Left renal cortex interstitium (tissue), 4 donors: ENCODE results near the gene AFDN. TPM values are rescaled to one million over a fixed set of nuclear protein-coding genes. Genes with fewer than 3 reads are reported as not detected.
"Not testable (repeated sequence)": the region's sequence is repeated elsewhere in the genome, so short reads cannot be mapped to it uniquely, and the experiment has no call there.

Source experiments
- DNase-seq, 4 donors: peaks; one replicate each; pipeline ENCODE4 v3.0.0-alpha.2; 2013; ENCODE audit warnings: low read depth in 4 of 4, low spot score in 2 of 4, missing footprints in 1 of 4
- polyA plus RNA-seq, 4 donors: library from polyadenylated mRNA; unstranded; fragments of 120-200 nt; gene quantifications; one replicate each; pipeline ENCODE4 v1.2.1, GENCODE V29; 2013; ENCODE audit not compliant: insufficient read length in 4 of 4

Gene AFDN
- polyA plus RNA-seq, 4 donors: 133 to 248 (median 191) TPM

DNA sequence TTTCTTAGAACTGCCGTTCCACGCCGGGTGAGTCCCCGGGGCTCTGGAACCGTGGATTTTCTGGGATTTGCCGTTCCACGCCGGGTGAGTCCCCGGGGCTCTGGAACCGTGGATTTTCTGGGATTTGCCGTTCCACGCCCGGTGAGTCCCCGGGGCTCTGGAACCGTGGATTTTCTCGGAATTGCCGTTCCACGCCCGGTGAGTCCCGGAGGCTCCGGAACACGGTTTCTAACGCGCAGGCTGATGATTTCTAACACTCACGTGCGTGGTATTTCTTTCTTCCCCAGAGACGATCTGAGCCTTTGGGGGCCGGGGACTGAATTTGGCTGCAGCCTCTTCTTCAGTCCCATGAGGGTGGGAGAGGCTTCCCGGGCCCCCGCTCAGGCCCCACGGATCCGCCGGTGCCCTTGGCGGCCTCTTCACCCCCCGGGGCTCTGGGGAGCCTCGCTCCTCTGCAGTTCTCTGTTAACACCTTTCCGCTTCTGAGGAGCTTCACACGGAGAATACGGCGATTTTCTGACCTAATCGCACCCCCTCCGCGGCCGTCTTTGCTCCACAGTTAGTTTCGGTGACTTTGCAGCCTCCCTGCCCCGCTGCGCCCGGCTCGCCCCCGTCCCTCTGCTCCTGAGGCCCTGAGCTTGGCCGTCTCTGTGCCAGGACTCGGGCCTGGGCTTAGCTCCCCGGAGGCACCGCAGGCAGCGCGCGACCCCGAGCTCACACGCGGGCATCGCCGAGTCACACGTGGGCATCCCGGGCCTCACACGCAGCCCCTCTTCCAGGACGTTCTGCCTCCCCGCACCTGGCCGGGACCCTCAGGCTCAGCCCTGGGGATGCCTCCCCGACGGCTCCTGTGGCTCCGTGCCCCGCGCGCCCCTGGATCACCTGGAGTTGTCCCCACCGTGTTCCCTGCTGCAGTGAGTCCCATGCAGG, 163.6 kb downstream of the AFDN start:
- no peak for DNase-seq

DNA sequence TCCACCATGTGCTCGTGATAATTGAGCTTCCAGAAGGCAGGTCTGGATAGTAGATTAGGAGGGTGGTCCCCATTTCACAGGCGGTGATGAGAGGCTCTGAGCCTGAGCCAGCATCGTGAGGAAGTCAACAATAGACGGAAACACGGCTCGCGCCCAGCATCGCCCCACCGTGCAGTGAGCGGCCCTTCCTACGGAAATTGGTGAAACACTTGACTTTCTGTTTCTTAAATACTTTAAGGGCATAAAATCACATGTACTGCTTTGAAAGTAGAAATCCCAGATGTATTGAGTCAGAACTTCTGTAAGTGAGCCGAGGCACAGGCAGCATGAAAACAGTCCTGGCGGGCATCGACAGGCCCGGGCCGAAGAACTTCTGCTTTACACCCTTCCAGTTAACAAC, 166.5 kb downstream of the AFDN start:
- DNase-seq: no peak

DNA sequence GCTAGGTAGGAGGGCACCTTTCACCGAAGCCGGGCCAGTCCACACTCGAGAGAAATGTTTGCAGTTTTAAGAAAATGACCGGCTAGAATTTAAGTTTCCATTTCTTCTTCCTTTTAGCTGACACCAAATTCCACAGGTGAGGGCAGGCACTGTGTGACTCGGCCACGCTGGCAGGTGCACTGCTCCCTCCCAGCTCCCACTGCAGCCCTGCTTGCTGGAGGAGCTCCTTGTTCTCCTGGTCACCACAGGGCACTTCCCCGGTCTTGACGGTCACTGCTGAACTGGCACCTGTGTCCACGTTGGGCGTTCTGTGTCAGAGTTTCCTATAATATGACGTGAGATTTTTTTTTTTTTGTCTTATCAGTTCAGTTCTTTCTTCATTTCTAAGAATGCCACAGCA, 167.1 kb downstream of the AFDN start:
- no peak for DNase-seq

DNA sequence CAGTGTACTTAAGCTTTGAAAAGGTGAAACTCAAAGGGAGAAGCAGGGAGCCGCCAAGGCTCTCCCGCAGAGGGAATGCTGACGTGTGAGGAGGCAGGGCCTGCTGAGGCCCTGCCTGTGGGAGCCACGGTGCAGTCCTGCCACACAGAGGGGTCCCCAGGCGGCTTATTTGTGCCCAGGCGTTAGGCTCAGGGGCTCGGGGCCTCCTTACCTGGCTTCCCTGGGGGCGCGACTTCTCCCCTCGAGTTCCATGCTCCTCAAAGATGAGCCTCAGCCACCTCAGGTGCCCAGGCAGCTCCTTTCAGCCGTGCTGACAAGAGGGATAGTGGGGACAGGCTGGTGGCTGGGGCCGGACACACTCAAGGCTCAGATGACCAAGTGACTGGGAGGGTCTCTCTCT, 168.6 kb downstream of the AFDN start:
- DNase-seq: no peak

DNA sequence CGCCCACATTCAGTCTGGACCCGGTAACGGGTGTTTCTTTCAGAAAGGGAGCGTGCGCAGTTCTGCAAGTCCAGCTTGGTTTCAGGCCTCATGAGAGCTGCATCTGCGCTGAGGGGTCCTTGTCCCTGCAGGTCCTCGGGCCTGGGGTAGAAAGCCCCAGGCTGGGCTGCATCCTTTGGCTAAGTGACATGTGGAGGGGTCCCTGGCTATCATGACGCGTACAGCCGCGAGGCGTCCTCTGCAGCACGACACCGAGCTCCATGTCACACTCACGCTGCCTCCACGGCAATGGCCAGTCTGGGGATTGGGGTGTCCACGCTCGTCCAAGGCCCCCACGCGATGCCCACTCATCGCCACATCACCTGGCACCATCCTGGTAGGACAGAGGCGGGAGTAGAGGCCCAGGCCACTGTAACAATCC, 169.0 kb downstream of the AFDN start:
- DNase-seq: no peak

DNA sequence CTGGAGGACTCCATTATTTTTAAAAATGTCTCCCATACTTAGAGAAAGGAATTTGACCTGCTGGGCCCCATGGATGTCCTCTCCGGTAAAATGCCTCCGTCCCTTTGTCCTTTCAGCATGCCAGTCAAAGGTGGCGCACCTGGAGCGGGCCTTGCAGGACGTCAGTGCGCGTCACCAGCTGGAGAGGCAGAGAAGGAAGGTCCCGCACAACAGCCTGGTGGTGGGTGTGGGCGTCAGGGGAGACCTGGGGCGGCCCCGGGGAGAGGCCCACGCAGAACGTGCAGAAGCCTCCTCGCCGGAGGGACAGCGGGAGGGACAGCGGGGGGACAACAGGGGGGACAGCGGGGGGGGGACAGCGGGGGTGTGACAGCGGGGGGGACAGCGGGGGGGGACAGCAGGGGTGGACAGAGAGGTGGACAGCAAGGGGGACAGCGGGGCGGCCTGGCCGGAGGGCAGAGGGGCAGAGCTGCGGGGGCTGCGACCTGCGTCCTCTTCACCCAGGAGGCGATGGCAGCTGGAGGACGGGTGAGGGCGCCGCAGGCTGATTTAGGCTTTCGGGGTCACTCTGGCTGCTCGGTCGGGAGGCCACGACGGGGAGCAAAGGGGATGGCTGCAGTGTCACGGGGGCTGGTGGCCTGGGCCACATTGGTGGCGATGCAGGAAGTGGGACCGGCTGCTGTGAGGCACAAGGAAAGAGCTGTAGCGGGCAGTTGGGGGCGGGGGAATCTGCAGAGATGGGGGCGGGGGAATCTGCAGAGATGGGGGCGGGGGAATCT, 169.9 kb downstream of the AFDN start:
- DNase-seq: no peak

DNA sequence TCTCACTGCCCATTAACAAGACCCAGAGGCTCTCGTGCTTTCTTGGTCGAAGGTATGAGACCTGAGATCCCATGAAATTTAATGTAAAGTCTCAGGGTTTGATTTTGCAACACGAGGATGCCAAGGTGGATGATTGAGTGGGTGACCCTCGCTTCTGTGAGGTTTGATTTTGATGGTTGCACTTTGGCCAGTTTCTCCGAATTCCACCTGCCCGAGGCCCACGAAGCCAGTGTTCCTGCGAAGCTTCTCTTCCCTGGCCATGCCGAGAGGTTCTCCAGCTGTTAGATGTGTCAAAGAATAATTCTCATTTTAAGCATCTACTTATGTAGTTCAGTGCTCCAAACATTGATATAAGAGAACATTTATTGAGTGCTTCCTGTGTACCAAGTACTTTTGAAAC, 170.9 kb downstream of the AFDN start, which contains the start of gene KIF25:
Gene KIF25 (plus strand): TSS at position 30 of the 400 bp plus-strand sequence. CDS start 31,915 bp downstream, outside the sequence.
- no peak for DNase-seq

DNA sequence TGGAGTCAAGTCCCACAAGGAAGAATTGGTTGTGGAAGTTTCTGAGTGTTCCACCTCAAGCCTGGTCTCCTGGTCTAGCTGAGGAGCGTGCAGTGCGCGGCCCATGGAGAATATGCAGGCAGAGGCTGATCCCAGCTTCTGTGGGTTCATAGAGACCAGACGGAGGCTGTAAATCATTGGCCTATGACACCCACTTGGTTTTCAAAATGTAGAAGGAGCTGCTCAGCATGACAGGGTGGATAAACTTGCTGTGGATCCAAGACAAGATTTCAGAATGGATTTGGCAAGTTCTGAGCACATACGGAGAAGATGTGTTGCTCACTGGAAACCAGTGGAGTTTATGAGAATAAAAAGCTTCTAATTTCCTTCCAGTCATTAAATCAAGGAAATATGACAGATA, 171.5 kb downstream of the AFDN start:
- DNase-seq: no peak

DNA sequence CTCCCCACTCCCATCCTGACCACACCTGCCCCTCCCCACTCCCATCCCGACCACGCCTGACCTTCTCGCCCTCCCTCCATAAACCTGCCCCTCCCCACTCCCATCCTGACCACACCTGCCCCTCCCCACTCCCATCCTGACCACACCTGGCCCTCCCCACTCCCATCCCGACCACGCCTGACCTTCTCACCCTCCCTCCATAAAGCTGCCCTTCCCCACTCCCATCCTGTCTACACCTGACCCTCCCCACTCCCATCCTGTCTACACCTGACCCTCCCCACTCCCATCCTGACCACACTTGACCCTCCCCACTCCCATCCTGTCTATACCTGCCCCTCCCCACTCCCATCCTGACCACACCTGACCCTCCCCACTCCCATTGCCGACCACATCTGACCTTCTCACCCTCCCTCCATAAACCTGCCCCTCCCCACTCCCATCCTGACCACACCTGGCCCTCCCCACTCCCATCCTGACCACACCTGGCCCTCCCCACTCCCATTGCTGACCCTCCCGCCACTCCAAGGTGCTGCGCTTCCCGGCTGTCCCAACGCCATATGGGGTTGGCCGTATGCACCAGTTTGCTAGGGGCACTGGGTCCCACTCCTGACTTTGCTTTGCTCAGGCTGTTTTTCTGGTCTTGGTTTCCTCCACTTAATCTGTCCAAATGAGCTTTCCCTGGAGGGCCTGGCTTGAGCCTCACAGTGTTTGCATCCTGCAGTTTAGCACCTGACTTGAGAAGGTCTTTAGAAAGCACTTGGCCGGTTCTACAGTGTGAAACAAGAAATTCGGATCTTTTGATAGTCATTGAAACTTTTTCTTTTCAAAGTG, 173.7 kb downstream of the AFDN start:
- DNase-seq: no peak

DNA sequence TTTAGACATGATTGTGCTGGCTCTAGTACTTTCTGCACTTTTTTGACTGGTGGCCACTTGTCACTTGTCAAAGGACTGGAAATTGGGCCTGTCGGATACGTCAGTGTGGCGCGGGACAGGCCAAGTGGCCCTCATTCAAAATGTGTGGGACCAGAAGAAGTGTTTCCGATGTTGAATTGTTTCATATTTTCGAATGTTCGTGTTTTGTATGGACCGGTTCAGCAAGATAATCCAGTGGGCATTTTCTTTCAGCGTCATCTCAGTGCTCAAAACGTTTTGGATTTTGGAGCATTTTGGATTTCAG, 174.3 kb downstream of the AFDN start:
- no peak for DNase-seq

DNA sequence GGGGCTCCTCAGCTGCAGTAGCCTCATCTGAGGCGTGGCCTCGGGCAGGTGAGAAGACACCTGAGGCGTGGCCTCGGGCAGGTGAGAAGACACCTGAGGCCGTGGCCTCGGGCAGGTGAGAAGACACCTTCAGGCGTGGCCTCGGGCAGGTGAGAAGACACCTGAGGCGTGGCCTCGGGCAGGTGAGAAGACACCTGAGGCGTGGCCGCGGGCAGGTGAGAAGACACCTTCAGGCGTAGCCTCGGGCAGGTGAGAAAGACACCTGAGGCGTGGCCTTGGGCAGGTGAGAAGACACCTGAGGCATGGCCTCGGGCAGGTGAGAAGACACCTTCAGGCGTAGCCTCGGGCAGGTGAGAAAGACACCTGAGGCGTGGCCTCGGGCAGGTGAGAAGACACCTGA, 174.8 kb downstream of the AFDN start:
- DNase-seq: not testable (repeated sequence)

DNA sequence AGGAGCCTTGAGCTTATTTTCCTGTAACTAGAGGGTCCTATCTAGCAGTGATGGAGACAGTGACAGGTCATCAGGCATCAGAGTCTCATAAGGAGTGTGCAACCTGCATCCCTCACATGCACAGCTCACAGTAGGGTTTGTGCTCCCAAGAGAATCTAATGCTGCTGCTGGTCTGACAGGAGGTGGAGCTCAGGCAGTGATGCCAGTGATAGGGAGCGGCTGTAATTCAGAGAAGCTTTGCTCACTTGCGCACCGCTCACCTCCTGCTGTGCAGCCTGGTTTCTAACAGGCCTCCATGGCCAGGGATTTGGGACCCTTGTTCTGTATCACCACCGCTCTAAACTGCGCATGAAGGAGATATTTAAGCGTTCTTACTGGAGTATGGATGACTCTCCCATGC, 176.1 kb downstream of the AFDN start:
- DNase-seq: no peak

DNA sequence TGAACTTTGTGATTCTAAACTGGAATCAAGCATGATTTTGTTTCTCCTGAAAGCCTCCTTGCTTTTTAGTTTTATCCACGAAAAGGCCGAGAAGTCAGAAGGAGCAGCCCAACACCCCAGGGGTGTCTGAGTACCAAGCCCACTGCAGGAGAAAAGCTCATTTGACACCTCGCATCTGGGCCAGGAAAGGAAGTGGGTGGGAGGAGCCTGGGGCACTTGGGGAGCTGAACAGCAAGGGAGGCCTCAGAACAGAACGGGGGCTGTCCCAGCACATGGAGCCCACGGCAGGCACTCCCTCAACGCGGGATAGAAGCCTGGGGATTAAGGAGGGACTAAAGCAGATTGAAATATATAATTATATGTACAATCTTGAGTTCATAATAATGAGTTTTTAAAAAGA, 177.3 kb downstream of the AFDN start:
- DNase-seq: no peak

DNA sequence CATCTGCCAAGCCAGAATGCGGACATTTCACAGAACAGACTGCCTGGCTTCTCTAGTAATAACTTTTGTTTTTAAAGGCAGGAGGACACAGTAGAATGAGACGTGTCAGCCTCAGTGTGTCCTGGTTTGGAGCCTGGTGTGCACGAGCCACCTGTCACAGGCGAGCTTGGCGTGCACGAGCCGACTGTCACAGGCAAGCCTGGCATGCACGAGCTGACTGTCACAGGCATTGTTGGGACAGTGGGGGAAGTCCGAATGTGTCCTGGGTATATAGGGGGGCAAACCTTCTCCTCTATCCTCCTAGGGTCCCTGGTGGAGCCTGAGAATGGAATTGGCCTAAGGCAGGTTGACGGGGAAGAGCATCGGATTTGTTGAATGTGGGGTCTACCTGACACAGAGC, 178.2 kb downstream of the AFDN start:
- no peak for DNase-seq

DNA sequence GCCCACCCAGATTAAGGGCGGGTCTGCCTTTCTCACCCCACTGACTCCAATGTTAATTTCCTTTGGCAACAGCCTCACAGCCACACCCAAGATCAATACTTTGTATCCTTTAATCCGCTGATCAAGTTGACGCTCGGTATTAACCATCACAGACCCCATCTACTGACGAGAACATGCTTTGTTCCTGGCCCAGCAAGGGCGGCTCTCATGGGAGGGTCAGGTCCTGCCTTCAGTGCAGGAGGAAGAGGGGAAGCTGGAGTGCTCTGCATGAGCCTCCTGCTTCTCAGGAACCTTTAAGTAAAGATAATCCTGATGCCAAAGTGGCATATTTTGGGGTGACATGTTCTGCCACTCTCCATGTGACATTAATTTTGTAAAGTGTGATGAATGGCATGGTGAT, 179.1 kb downstream of the AFDN start:
- DNase-seq: no peak

DNA sequence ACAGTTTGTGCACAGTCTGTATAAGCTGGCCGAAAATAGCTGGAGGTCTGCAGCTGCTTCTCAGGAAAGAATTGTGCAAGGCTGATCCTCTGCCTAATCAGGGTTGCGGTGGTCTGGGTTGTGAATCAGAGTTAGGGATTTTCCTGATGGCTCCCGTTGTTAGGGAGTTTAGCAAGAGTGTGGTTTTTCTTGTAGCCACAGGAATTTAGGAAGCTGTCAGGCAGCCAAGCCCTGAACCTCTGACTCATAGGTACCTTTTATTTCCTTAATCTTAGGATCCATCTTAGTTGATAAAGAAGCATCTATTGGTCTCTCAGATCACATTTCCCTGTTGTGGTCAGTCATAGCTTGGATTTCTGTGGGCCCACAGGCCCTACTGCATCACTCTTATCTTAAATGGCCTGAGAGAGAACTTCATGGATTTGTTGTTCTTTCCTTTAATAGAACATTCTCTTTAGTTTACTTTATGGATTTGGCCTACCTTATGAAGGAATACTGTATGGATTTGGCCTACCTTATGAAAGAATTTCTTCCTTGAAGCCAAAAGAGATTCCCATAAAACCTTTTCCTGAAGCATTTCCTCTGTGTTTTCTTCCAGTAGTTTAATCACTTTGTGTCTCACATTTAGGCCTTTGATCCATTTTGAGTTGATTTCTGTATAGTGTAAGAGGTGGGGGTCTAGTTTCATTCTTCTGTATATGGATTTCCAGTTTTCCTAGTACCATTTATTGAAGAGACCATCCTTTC, 181.1 kb downstream of the AFDN start:
- no peak for DNase-seq

DNA sequence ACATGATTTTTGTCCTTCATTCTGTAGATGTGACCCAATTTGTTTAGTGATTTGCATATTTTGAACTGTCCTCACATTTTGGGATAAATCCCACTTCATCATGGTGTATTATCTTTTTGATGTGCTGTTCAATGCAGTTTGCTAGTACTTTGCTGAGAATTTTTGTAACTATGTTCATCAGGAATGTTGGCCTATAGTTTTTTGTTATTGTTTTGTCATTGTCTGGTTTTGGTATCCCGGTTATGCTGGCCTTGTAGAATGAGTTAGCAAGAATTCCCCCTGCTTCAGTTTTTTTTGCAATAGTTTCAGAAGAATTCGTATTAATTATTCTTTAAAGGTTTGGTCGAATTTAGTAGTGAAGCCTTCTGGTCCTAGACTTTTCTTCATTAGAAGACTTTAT, 182.6 kb downstream of the AFDN start:
- no peak for DNase-seq

DNA sequence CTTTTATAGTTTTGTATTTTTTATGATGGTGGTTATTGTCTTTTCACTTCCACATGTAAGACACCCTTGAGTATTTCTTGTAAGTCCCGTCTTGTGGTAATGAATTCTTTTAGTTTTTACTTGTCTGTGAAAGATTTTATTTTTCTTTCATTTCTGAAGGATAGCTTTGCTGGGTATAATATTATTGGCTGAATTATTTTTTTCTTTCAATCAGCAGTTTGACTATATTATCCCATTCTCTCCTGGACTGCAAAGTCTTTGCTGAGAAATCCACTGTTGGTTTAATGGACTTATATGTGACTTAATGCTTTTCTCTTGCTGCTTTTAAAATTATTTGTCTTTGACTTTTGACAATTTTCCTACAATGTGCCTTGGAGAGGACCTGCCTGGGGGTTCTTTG, 184.6 kb downstream of the AFDN start:
- DNase-seq: no peak

DNA sequence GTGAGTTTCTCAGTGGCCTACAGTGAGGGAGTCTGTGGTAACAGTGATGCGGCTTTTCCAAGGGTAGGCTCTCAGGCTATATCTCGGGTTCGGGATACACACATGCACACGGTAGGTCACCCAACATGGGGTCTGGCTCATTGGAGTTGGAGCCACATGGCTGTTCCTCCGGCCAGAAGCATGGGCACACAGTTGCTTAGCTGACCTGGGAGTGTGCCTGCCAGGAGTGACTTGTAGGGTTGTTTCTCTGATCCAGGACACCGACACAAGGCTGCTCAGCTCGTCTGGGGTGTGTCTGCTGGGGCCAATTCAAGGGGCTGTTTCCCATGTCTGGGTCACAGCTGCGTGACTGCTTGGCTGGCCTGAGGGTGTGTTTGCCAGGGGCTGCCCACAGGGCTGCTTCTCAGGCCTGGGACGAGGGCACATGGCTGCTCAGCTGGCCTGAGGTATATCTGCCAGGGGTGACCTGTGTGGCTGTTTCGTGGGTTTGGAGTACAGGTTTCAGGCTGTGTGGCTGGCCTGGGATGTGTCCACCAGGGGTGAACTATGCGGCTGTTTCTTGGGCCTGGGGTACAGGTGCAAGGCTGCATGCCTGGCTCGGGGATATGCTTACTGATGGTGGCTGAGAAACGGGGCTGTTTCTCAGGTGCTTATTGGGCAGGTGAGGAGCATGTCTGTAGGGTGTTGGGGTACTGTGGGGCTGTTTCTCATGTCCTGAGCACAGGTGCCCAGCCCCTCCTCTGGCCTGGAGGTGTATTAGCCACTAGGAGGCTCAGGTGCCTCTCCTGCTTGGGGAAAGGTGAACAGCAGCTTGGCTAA, 185.9 kb downstream of the AFDN start:
- no peak for DNase-seq
